Measurements from ENCODE around the gene SORBS2. TPM values are rescaled to one million over a fixed set of nuclear protein-coding genes. Genes with fewer than 3 reads are reported as not detected.

Gene SORBS2
- total and polyA plus RNA-seq, 2 donors (not counting 3 experiments of a cell fraction or from before 2014, with no cell fraction given) = 69.8 to 82.5 TPM

- BruUV-seq (replicated peaks) = no TSS peak
- Histone ChIP-seq H4K20me1 (replicated peaks; ENCODE audit: control insufficient read depth, extremely low read depth, insufficient read depth, low read length) (no peaks in the 10 kb centered on the region), H3K4me1 (ENCODE audit: control insufficient read depth, extremely low read depth, insufficient read depth, low read length) (peaks cover 6% of the 10 kb centered on the region), H3K79me2 (ENCODE audit: control insufficient read depth, insufficient read depth, low read length) (no peaks in the 10 kb centered on the region), H3K9me3 (replicated peaks; ENCODE audit: control insufficient read depth, insufficient read depth, low read length) (no peaks in the 10 kb centered on the region), H3K4me3 (replicated peaks in 1 of 3; ENCODE audit: insufficient read depth in 1 of 3, low read depth in 1 of 3, low read length in 3 of 3) (no peak overlapping the region), H3K27ac (ENCODE audit: insufficient read depth, low read depth, low read length) (no peak overlapping the region), H3K27me3 (ENCODE audit: control insufficient read depth in 2 of 2, insufficient read depth in 2 of 2, low read length in 2 of 2) (no peaks in the 10 kb centered on the region), H3K36me3 (ENCODE audit: control insufficient read depth in 2 of 2, extremely low read depth in 1 of 2, insufficient read depth in 2 of 2, low read length in 2 of 2) (no peaks in the 10 kb centered on the region), H3K9me1 (replicated peaks; ENCODE audit: control insufficient read depth, extremely low read depth, insufficient read depth, low read length) (no peaks in the 10 kb centered on the region), H3K9ac (replicated peaks; ENCODE audit: extremely low read depth, insufficient read depth, low read length) (no peak overlapping the region), H2AFZ (ENCODE audit: low read depth, low read length) (no peak overlapping the region), H3K4me2 (ENCODE audit: insufficient read depth, low read length) (no peak overlapping the region)
- no peak for TF ChIP-seq EZH2 (IDR thresholded peaks at IDR 0.05; ENCODE audit: borderline replicate concordance, low read depth, low read length, severe bottlenecking)
- dilution Hi-C loops (cut with MboI; ENCODE audit: extremely low pct_ligation_motif_present, low sequenced_read_pairs) = no loop called here
- FAIRE-seq (no peak), DNase-seq (ENCODE audit: low read depth, low spot score) (no peak)
- POLR2A ChIA-PET = no interaction called here
- CTCF ChIA-PET = no interaction called here
- intact Hi-C loops (cut with micrococcal nuclease) = no loop called here
These were observed 12.6 kb downstream of the SORBS2 start for GRCh38 chr4:185799442-185799841.

GRCh38 chr4:185797596-185798338 lies 14.2 kb downstream of the SORBS2 start:
- Histone ChIP-seq H3K79me2 (ENCODE audit: control insufficient read depth, insufficient read depth, low read length) (no peaks in the 10 kb centered on the region), H3K9me3 (replicated peaks; ENCODE audit: control insufficient read depth, insufficient read depth, low read length) (no peaks in the 10 kb centered on the region), H3K9me1 (replicated peaks; ENCODE audit: control insufficient read depth, extremely low read depth, insufficient read depth, low read length) (no peaks in the 10 kb centered on the region), H3K9ac (replicated peaks; ENCODE audit: extremely low read depth, insufficient read depth, low read length) (no peak overlapping the region), H3K4me3 (replicated peaks in 1 of 3; ENCODE audit: insufficient read depth in 1 of 3, low read depth in 1 of 3, low read length in 3 of 3) (no peak overlapping the region), H3K4me1 (ENCODE audit: control insufficient read depth, extremely low read depth, insufficient read depth, low read length) (peaks cover 10% of the 10 kb centered on the region), H2AFZ (ENCODE audit: low read depth, low read length) (no peak overlapping the region), H3K27ac (ENCODE audit: insufficient read depth, low read depth, low read length) (no peak overlapping the region), H3K36me3 (ENCODE audit: control insufficient read depth in 2 of 2, extremely low read depth in 1 of 2, insufficient read depth in 2 of 2, low read length in 2 of 2) (no peaks in the 10 kb centered on the region), H3K4me2 (ENCODE audit: insufficient read depth, low read length) (no peak overlapping the region), H3K27me3 (ENCODE audit: control insufficient read depth in 2 of 2, insufficient read depth in 2 of 2, low read length in 2 of 2) (no peaks in the 10 kb centered on the region), H4K20me1 (replicated peaks; ENCODE audit: control insufficient read depth, extremely low read depth, insufficient read depth, low read length) (no peaks in the 10 kb centered on the region)
- TF ChIP-seq MAX (IDR thresholded peaks at IDR 0.05; ENCODE audit: insufficient read depth, insufficient read length) (no peak), JUN (IDR thresholded peaks at IDR 0.05; ENCODE audit: borderline replicate concordance, insufficient read depth, insufficient read length, low read depth) (no peak), MYC (IDR thresholded peaks at IDR 0.05; ENCODE audit: low read depth, low read length) (no peak), POLR2AphosphoS5 (IDR thresholded peaks at IDR 0.05; ENCODE audit: insufficient read depth, low read depth, low read length) (no peak), POLR2A (IDR thresholded peaks at IDR 0.05; ENCODE audit: low read depth, low read length) (no peak), CTCF (IDR thresholded peaks at IDR 0.05; ENCODE audit: extremely low read depth in 1 of 2, insufficient read depth in 1 of 2, low read depth in 1 of 2, low read length in 2 of 2) (no peak), FOS (IDR thresholded peaks at IDR 0.05; ENCODE audit: borderline replicate concordance, insufficient read depth, low read length) (no peak), EZH2 (IDR thresholded peaks at IDR 0.05; ENCODE audit: borderline replicate concordance, low read depth, low read length, severe bottlenecking) (no peak), GATA2 (IDR thresholded peaks at IDR 0.05; ENCODE audit: insufficient read depth, insufficient read length, low read depth, low read length) (no peak)
- dilution Hi-C loops (cut with MboI; ENCODE audit: extremely low pct_ligation_motif_present, low sequenced_read_pairs) (no loop called here), intact Hi-C loops (cut with micrococcal nuclease) (no loop called here)
- DNase-seq (ENCODE audit: low read depth, low spot score) (no peak), FAIRE-seq (no peak)
- ChIA-PET CTCF (no interaction called here), POLR2A (no interaction called here)
- no TSS peak for BruUV-seq (replicated peaks)

Data from endothelial cell of umbilical vein (primary cell).